Right atrium auricular region (tissue), 2 donors: ENCODE results near the gene KCTD21. TPM values are rescaled to one million over a fixed set of nuclear protein-coding genes. Genes with fewer than 3 reads are reported as not detected.
"Not testable (repeated sequence)": the region's sequence is repeated elsewhere in the genome, so short reads cannot be mapped to it uniquely, and the experiment has no call there.

Source experiments
- DNase-seq: peaks from one replicate; pipeline ENCODE4 v3.0.0-alpha.2; 2019; ENCODE audit warnings: low spot score
- H3K27ac ChIP-seq, 2 donors: fragments of 200-600 bp; sonication (generic); 1 replicate in 1 of 2; 2 replicates in 1 of 2; pipeline ENCODE4 v1.5.1; 2016 to 2019
- H3K27me3 ChIP-seq, 2 donors: fragments of 200-600 bp; sonication (generic); one replicate each; pipeline versions ENCODE4 v1.5.1 to v1.6.0; 2017 to 2019
- H3K36me3 ChIP-seq: fragments of 200-600 bp; sonication (generic); one replicate; pipeline ENCODE4 v1.5.1; 2016
- H3K4me1 ChIP-seq, 2 donors: fragments of 200-600 bp; sonication (generic); one replicate each; pipeline versions ENCODE4 v1.5.1 to v1.6.0; 2017 to 2019
- H3K4me3 ChIP-seq, 2 donors: fragments of 200-600 bp; sonication (generic); 1 replicate in 1 of 2; 2 replicates in 1 of 2; pipeline ENCODE4 v1.5.1; 2017 to 2019; ENCODE audit warnings: mild to moderate bottlenecking in 1 of 2, moderate library complexity in 1 of 2
- H3K9me3 ChIP-seq, 2 donors: fragments of 200-600 bp; sonication (generic); one replicate each; pipeline ENCODE4 v1.5.1; 2019
- total RNA-seq, 2 donors: library from RNA; depleted of rRNA; stranded (reverse); fragments of >200 nt; gene quantifications; one replicate each; pipeline ENCODE4 v1.1.0, GENCODE V29; 2016
- TF ChIP-seq, protein P1 (sequence below), 2 donors: fragments of 200-600 bp; sonication (generic); IDR thresholded peaks; one replicate each; pipeline ENCODE4 v1.5.1; 2019; ENCODE audit warnings: antibody characterized with exemption in 2 of 2

KCTD21 gene
- total RNA-seq, 2 donors from 2014 or later = 9.8 to 12.9 TPM

DNA sequence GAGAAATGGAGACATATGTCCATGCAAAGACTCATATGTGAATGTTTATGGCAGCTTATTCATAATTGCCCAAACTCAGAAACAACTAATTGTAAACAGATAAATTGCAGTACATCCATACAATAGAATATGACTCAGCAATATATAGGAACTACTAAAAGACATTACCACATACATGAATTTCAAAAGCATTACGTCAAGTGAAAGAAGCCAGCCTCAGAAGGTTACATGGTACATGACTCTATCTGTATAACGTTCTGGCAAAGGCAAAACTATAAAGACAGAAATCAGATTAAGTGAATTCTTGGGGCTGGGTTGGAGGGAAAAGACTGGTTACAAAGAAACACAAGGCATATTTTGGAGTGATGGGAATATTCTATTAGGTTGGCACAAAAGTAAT lies 7.2 kb downstream of the KCTD21 start:
- Histone ChIP-seq H3K4me1 (no peaks in the 10 kb centered on the region), H3K9me3 (no peaks in the 10 kb centered on the region), H3K4me3 (no peak overlapping the region), H3K27me3 (no peaks in the 10 kb centered on the region), H3K36me3 (peaks cover 6% of the 10 kb centered on the region), H3K27ac (no peak overlapping the region)
- no peak for DNase-seq
- TF ChIP-seq, protein P1, sequence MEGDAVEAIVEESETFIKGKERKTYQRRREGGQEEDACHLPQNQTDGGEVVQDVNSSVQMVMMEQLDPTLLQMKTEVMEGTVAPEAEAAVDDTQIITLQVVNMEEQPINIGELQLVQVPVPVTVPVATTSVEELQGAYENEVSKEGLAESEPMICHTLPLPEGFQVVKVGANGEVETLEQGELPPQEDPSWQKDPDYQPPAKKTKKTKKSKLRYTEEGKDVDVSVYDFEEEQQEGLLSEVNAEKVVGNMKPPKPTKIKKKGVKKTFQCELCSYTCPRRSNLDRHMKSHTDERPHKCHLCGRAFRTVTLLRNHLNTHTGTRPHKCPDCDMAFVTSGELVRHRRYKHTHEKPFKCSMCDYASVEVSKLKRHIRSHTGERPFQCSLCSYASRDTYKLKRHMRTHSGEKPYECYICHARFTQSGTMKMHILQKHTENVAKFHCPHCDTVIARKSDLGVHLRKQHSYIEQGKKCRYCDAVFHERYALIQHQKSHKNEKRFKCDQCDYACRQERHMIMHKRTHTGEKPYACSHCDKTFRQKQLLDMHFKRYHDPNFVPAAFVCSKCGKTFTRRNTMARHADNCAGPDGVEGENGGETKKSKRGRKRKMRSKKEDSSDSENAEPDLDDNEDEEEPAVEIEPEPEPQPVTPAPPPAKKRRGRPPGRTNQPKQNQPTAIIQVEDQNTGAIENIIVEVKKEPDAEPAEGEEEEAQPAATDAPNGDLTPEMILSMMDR (IDR thresholded peaks at IDR 0.05) = no peak

- TF ChIP-seq, protein P1 (IDR thresholded peaks at IDR 0.05) = no peak
- Histone ChIP-seq H3K27ac (no peak overlapping the region), H3K4me1 (no peaks in the 10 kb centered on the region), H3K4me3 (no peak overlapping the region), H3K27me3 (no peaks in the 10 kb centered on the region), H3K36me3 (peaks cover 6% of the 10 kb centered on the region), H3K9me3 (no peaks in the 10 kb centered on the region)
- no peak for DNase-seq
These were observed 7.7 kb downstream of the KCTD21 start for GRCh38 chr11:78180751-78181150.

DNA sequence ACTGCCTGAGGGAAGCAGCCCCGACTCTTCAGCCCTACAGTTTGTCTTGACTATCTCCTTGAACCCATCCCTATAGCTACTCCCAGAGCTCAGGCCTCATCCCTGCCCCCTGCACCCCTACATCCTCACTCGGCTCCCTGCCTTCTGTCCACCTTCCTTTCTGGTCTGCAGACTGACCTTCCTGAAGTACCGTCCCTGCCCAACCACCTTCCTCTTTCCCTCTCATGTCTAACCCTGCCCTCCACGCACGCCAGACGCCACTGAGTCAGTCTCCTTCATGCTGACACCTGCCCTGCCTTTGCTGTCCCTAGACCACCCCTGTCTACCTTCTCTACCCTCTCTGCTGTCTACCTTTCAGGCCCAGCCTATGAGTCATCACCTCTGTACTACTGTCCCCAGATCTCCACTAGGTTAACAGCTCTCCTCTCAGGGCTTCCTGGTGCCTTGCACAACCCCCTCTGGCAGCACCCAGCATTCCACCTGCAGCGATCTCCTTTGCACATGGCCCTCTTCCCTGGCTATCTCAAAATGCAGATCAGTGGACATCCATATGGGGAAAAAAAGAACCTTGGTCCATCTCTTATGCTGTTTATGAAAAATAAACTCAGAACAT lies 8.9 kb downstream of the KCTD21 start:
- H3K9me3 ChIP-seq = no peaks in the 10 kb centered on the region
- TF ChIP-seq, protein P1 (IDR thresholded peaks at IDR 0.05) = no peak
- no peaks in the 10 kb centered on the region for H3K4me1 ChIP-seq
- H3K27me3 ChIP-seq = no peaks in the 10 kb centered on the region
- no peak overlapping the region for H3K27ac ChIP-seq
- no peak overlapping the region for H3K4me3 ChIP-seq
- DNase-seq = no peak
- peaks cover 6% of the 10 kb centered on the region for H3K36me3 ChIP-seq

- Histone ChIP-seq H3K27me3 (no peaks in the 10 kb centered on the region), H3K4me1 (peaks cover 0 to 6% of the 10 kb centered on the region in 2 donors), H3K36me3 (peaks cover 18% of the 10 kb centered on the region), H3K9me3 (no peaks in the 10 kb centered on the region), H3K27ac (no peak overlapping the region), H3K4me3 (no peak overlapping the region)
- DNase-seq = no peak
- TF ChIP-seq, protein P1 (IDR thresholded peaks at IDR 0.05) = no peak
These were observed 11.2 kb downstream of the KCTD21 start for GRCh38 chr11:78177216-78177615.

GRCh38 chr11:78176605-78177141 lies 11.8 kb downstream of the KCTD21 start:
- Histone ChIP-seq H3K9me3 (no peaks in the 10 kb centered on the region), H3K36me3 (peaks cover 18% of the 10 kb centered on the region), H3K4me1 (peaks cover 0 to 6% of the 10 kb centered on the region in 2 donors), H3K4me3 (no peak overlapping the region), H3K27me3 (no peaks in the 10 kb centered on the region), H3K27ac (no peak overlapping the region)
- no peak for DNase-seq
- TF ChIP-seq, protein P1 (IDR thresholded peaks at IDR 0.05) = no peak

GRCh38 chr11:78175862-78176261 lies 12.6 kb downstream of the KCTD21 start:
- not testable (repeated sequence) for H3K27ac ChIP-seq, H3K4me1 ChIP-seq, DNase-seq, H3K27me3 ChIP-seq, H3K9me3 ChIP-seq, H3K4me3 ChIP-seq
- H3K36me3 ChIP-seq = peaks cover 18% of the 10 kb centered on the region
